Testis (tissue), 3 donors: Measurements from ENCODE around the gene ITCH. TPM values are rescaled to one million over a fixed set of nuclear protein-coding genes. Genes with fewer than 3 reads are reported as not detected.

Experiments
- DNase-seq: peaks from one replicate; pipeline ENCODE4 v3.0.0-alpha.2; 2019
- H3K27ac ChIP-seq, 2 donors: fragments of 200-600 bp; sonication (generic); one replicate each; pipeline ENCODE4 v1.5.1; 2019
- H3K27me3 ChIP-seq: fragments of 200-600 bp; sonication (generic); one replicate; pipeline ENCODE4 v1.5.1; 2019
- H3K36me3 ChIP-seq: fragments of 200-600 bp; sonication (generic); one replicate; pipeline ENCODE4 v1.5.1; 2017; ENCODE audit warnings: low read depth; ENCODE audit errors: missing control alignments
- H3K4me1 ChIP-seq: fragments of 200-600 bp; sonication (generic); one replicate; pipeline ENCODE4 v1.5.1; 2019
- H3K4me3 ChIP-seq, 2 donors: fragments of 200-600 bp; sonication (generic); one replicate each; pipeline ENCODE4 v1.5.1; 2017 to 2019
- H3K9me3 ChIP-seq: fragments of 200-600 bp; sonication (generic); one replicate; pipeline ENCODE4 v1.5.1; 2017
- CTCF ChIP-seq, 3 experiments: fragments of 450-650 bp in 2 of 3; fragments of 200-600 bp in 1 of 3; sonication (generic) in 1 of 3; IDR thresholded peaks; one replicate each; pipeline ENCODE4 v1.5.1; 2016 to 2019; ENCODE audit warnings: antibody characterized with exemption in 3 of 3, mild to moderate bottlenecking in 2 of 3, moderate library complexity in 1 of 3
- POLR2A ChIP-seq: fragments of 450-650 bp; IDR thresholded peaks from one replicate; pipeline ENCODE4 v1.6.1; 2017; ENCODE audit warnings: antibody characterized with exemption, mild to moderate bottlenecking, moderate library complexity
- WGBS, 2 donors: methylation state at CpG; one replicate each; pipeline ENCODE4 v1.1.5; 2018; 5-methylcytosine and 5-hydroxymethylcytosine counted together
- intact Hi-C: fragments of 100-400 bp; cut with DNase I; formaldehyde crosslinking; loops from one replicate; pipeline ENCODE4 v1.15.1; 2023; ENCODE audit warnings: low total_unique reads
- polyA plus RNA-seq: library from polyadenylated mRNA; stranded (reverse); fragments of 350-450 nt; fragmentation: Illumina TruSeq; extraction: RNeasy Lipid Tissue Mini Kit (QIAGEN cat#74804); gene quantifications from one replicate; pipeline ENCODE4 v1.2.3, GENCODE V29; 2014; ENCODE audit warnings: low read depth, low replicate concordance; ENCODE audit not compliant: insufficient read depth
- total RNA-seq, 2 donors: library from RNA; depleted of rRNA; stranded (reverse); fragments of >200 nt; gene quantifications; one replicate each; pipeline ENCODE4 v1.2.3, GENCODE V29; 2016

Gene ITCH
- total and polyA plus RNA-seq, 3 donors from 2014 or later: 75.4 to 107 (median 88.1) TPM

GRCh38 chr20:34449674-34450592, 86.9 kb downstream of the ITCH start:
- no peak for TF ChIP-seq CTCF (IDR thresholded peaks at IDR 0.05)
- TF ChIP-seq POLR2A: no peak
- Histone ChIP-seq H3K36me3 (no peaks in the 10 kb centered on the region), H3K9me3 (no peaks in the 10 kb centered on the region), H3K4me1 (peaks cover 16% of the 10 kb centered on the region), H3K27ac (no peak overlapping the region), H3K4me3 (no peak overlapping the region), H3K27me3 (no peaks in the 10 kb centered on the region)
- 94 to 95% methylated on average over 4 of the region's 4 CpGs for WGBS, 2 donors
- DNase-seq: no peak
- intact Hi-C loops: no loop called here

GRCh38 chr20:34452281-34452982, 89.4 kb downstream of the ITCH start:
- H3K4me3 ChIP-seq: no peak overlapping the region
- no peaks in the 10 kb centered on the region for H3K27me3 ChIP-seq
- intact Hi-C loops: no loop called here
- TF ChIP-seq POLR2A: no peak
- no peak for TF ChIP-seq CTCF (IDR thresholded peaks at IDR 0.05)
- 67 to 78% methylated on average over 2 of the region's 2 CpGs for WGBS, 2 donors
- H3K27ac ChIP-seq: peak overlapping the region in 1 of 2 donors; percentile 22
- no peak for DNase-seq
- no peaks in the 10 kb centered on the region for H3K36me3 ChIP-seq
- peaks cover 16% of the 10 kb centered on the region for H3K4me1 ChIP-seq
- no peaks in the 10 kb centered on the region for H3K9me3 ChIP-seq

GRCh38 chr20:34458631-34459030, 95.6 kb downstream of the ITCH start:
- WGBS, 2 donors: 66 to 69% methylated on average over 3 of the region's 3 CpGs
- H3K27ac ChIP-seq: peak overlapping the region in 1 of 2 donors; percentile 11

GRCh38 chr20:34459209-34459897, 96.3 kb downstream of the ITCH start:
- no peak overlapping the region for H3K4me3 ChIP-seq
- peak overlapping the region in 1 of 2 donors; percentile 11 for H3K27ac ChIP-seq
- H3K9me3 ChIP-seq: no peaks in the 10 kb centered on the region
- 66% methylated on average over 5 of the region's 5 CpGs for WGBS, 2 donors
- DNase-seq: no peak
- H3K4me1 ChIP-seq: peaks cover 9% of the 10 kb centered on the region
- no peaks in the 10 kb centered on the region for H3K36me3 ChIP-seq
- no peak for TF ChIP-seq POLR2A
- intact Hi-C loops: no loop called here
- no peaks in the 10 kb centered on the region for H3K27me3 ChIP-seq

More at GRCh38 chr20:34458631-34459030, 95.6 kb downstream of the ITCH start:
- TF ChIP-seq CTCF (IDR thresholded peaks at IDR 0.05) (no peak), POLR2A (no peak)
- H3K27me3 ChIP-seq: no peaks in the 10 kb centered on the region
- no peak for DNase-seq
- peaks cover 12% of the 10 kb centered on the region for H3K4me1 ChIP-seq
- intact Hi-C loops: no loop called here
- H3K36me3 ChIP-seq: no peaks in the 10 kb centered on the region
- no peak overlapping the region for H3K4me3 ChIP-seq
- no peaks in the 10 kb centered on the region for H3K9me3 ChIP-seq

- DNase-seq: no peak
- 79 to 87% methylated on average over 2 of the region's 2 CpGs for WGBS, 2 donors
- H3K27me3 ChIP-seq: no peaks in the 10 kb centered on the region
- no peak overlapping the region for H3K27ac ChIP-seq
- H3K4me3 ChIP-seq: no peak overlapping the region
- no peaks in the 10 kb centered on the region for H3K36me3 ChIP-seq
- no peaks in the 10 kb centered on the region for H3K9me3 ChIP-seq
- TF ChIP-seq CTCF (IDR thresholded peaks at IDR 0.05): no peak
- no peak for TF ChIP-seq POLR2A
- intact Hi-C loops: no loop called here
- H3K4me1 ChIP-seq: peaks cover 9% of the 10 kb centered on the region
Measured at GRCh38 chr20:34461779-34462087, 98.7 kb downstream of the ITCH start.
